Measurements from ENCODE around the gene AGRN.

AGRN gene

DNA sequence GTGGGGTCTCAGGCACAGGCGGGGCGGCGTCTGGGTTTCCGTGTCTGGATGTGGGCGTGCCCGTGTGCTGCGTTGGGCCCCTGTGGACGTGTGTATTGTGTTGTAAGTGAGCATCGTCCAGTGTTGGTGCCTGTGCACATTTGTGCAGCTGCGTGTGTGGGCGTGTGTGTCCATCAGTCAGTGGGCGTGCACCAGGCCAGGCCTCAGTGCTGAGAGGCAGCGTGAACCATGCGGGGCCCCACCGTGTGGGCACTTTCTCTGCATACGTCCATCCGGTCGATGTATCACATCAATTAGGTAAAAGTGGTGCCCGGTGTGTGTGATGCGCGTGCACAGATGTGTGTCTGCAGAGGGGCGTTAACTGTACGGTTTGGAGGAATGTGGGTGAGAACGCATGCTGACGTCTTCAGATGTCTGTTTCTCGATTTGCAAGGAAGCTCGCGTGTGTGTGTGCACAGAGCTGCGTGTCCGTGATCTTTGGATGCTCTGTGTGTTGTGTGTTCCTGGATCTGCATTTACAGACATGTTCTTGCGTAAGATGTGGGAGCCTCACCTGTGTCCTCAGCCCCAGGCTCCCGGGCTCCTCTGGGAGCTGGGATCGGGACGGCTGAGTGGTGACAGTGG, 24.6 kb downstream of the AGRN start:
- Histone ChIP-seq H3K4me3 (ENCODE audit: low read depth in 1 of 2, low read length in 2 of 2) (no peak overlapping the region), H3K9me3 (ENCODE audit: control insufficient read depth in 1 of 2, low read length in 2 of 2) (no peaks in the 10 kb centered on the region), H3K4me1 (ENCODE audit: control insufficient read depth in 1 of 2, insufficient read depth in 2 of 2, low read length in 2 of 2) (peaks cover 0 to 14% of the 10 kb centered on the region in 2 donors), H3K27ac (ENCODE audit: low read length) (no peak overlapping the region), H3K27me3 (ENCODE audit: low read depth, low read length) (no peaks in the 10 kb centered on the region), H3K36me3 (ENCODE audit: control insufficient read depth in 1 of 2, insufficient read depth in 2 of 2, low read length in 2 of 2) (peaks cover 0 to 41% of the 10 kb centered on the region in 2 donors)

DNA sequence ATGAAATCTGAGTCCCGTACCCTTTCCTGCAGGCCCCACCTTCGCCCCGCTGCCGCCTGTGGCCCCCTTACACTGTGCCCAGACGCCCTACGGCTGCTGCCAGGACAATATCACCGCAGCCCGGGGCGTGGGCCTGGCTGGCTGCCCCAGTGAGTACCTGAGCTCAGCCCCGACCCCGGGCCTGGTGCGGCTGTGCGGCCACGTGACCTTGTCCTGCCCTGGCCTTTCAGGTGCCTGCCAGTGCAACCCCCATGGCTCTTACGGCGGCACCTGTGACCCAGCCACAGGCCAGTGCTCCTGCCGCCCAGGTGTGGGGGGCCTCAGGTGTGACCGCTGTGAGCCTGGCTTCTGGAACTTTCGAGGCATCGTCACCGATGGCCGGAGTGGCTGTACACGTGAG, 25.2 kb downstream of the AGRN start:
- Histone ChIP-seq H3K4me1 (ENCODE audit: control insufficient read depth in 1 of 2, insufficient read depth in 2 of 2, low read length in 2 of 2) (peaks cover 0 to 8% of the 10 kb centered on the region in 2 donors), H3K9me3 (ENCODE audit: control insufficient read depth in 1 of 2, low read length in 2 of 2) (no peaks in the 10 kb centered on the region), H3K27ac (ENCODE audit: low read length) (no peak overlapping the region), H3K4me3 (ENCODE audit: low read depth in 1 of 2, low read length in 2 of 2) (no peak overlapping the region), H3K27me3 (ENCODE audit: low read depth, low read length) (no peaks in the 10 kb centered on the region), H3K36me3 (ENCODE audit: control insufficient read depth in 1 of 2, insufficient read depth in 2 of 2, low read length in 2 of 2) (peaks cover 0 to 41% of the 10 kb centered on the region in 2 donors)

DNA sequence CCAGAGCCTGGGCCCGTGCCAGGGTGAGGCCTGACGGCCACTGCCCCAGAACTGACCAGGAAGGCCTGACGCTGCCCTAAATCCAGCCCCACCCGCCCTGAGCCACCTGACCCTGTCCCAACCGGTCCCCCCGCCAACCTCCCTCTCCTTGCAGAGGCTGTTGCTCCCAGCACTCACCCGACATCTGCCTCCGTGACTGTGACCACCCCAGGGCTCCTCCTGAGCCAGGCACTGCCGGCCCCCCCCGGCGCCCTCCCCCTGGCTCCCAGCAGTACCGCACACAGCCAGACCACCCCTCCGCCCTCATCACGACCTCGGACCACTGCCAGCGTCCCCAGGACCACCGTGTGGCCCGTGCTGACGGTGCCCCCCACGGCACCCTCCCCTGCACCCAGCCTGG, 26.3 kb downstream of the AGRN start:
- Histone ChIP-seq H3K4me1 (ENCODE audit: control insufficient read depth in 1 of 2, insufficient read depth in 2 of 2, low read length in 2 of 2) (peaks cover 0 to under 1% of the 10 kb centered on the region in 2 donors), H3K36me3 (ENCODE audit: control insufficient read depth in 1 of 2, insufficient read depth in 2 of 2, low read length in 2 of 2) (peaks cover 0 to 48% of the 10 kb centered on the region in 2 donors), H3K9me3 (ENCODE audit: control insufficient read depth in 1 of 2, low read length in 2 of 2) (no peaks in the 10 kb centered on the region), H3K4me3 (ENCODE audit: low read depth in 1 of 2, low read length in 2 of 2) (no peak overlapping the region), H3K27me3 (ENCODE audit: low read depth, low read length) (no peaks in the 10 kb centered on the region), H3K27ac (ENCODE audit: low read length) (no peak overlapping the region)

DNA sequence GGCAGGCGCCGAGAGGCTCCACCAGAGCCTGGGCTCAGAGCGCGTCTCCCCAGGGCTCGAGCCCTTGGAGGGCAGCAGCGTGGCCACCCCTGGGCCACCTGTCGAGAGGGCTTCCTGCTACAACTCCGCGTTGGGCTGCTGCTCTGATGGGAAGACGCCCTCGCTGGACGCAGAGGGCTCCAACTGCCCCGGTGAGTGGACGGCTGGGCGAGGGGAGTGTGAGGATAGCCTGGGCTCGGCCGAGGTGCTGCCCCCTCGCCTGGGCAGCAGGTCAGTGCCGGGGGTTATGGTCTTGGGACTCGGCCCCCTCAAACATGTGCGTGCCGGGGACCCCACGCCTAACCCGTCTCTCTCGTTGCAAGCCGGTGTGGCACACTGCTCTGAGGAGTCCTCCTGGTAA, 26.8 kb downstream of the AGRN start:
- Histone ChIP-seq H3K4me1 (ENCODE audit: control insufficient read depth in 1 of 2, insufficient read depth in 2 of 2, low read length in 2 of 2) (no peaks in the 10 kb centered on the region), H3K27me3 (ENCODE audit: low read depth, low read length) (no peaks in the 10 kb centered on the region), H3K36me3 (ENCODE audit: control insufficient read depth in 1 of 2, insufficient read depth in 2 of 2, low read length in 2 of 2) (peaks cover 0 to 54% of the 10 kb centered on the region in 2 donors), H3K9me3 (ENCODE audit: control insufficient read depth in 1 of 2, low read length in 2 of 2) (no peaks in the 10 kb centered on the region), H3K27ac (ENCODE audit: low read length) (no peak overlapping the region), H3K4me3 (ENCODE audit: low read depth in 1 of 2, low read length in 2 of 2) (no peak overlapping the region)

DNA sequence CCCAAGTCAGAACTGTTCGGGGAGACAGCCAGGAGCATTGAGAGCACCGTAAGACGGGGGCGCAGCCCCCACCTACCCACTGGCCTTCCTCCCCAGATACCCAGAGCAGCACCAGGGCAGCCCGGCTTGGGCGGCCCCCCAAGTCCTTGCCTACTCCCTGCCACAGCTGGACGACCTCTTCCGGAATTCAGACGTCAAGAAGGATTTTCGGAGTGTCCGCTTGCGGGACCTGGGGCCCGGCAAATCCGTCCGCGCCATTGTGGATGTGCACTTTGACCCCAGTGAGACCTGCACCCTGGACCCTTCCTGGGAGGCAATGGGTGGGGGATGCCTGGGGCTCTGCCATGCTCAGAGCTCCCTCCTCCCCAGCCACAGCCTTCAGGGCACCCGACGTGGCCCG, 27.5 kb downstream of the AGRN start:
- H3K27ac ChIP-seq (ENCODE audit: low read length), result no peak overlapping the region
- H3K4me3 ChIP-seq (ENCODE audit: low read depth in 1 of 2, low read length in 2 of 2), result no peak overlapping the region
- no peaks in the 10 kb centered on the region for H3K9me3 ChIP-seq (ENCODE audit: control insufficient read depth in 1 of 2, low read length in 2 of 2)
- peaks cover 0 to 58% of the 10 kb centered on the region in 2 donors for H3K36me3 ChIP-seq (ENCODE audit: control insufficient read depth in 1 of 2, insufficient read depth in 2 of 2, low read length in 2 of 2)
- no peaks in the 10 kb centered on the region for H3K4me1 ChIP-seq (ENCODE audit: control insufficient read depth in 1 of 2, insufficient read depth in 2 of 2, low read length in 2 of 2)
- no peaks in the 10 kb centered on the region for H3K27me3 ChIP-seq (ENCODE audit: low read depth, low read length)

DNA sequence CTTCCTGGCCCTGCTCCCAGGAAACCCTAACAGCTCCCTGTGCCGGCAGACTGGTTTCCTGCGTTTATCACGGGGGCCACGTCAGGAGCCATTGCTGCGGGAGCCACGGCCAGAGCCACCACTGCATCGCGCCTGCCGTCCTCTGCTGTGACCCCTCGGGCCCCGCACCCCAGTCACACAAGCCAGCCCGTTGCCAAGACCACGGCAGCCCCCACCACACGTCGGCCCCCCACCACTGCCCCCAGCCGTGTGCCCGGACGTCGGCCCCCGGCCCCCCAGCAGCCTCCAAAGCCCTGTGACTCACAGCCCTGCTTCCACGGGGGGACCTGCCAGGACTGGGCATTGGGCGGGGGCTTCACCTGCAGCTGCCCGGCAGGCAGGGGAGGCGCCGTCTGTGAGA, 28.0 kb downstream of the AGRN start:
- no peaks in the 10 kb centered on the region for H3K9me3 ChIP-seq (ENCODE audit: control insufficient read depth in 1 of 2, low read length in 2 of 2)
- no peaks in the 10 kb centered on the region for H3K27me3 ChIP-seq (ENCODE audit: low read depth, low read length)
- H3K4me3 ChIP-seq (ENCODE audit: low read depth in 1 of 2, low read length in 2 of 2), result no peak overlapping the region
- H3K27ac ChIP-seq (ENCODE audit: low read length), result no peak overlapping the region
- no peaks in the 10 kb centered on the region for H3K4me1 ChIP-seq (ENCODE audit: control insufficient read depth in 1 of 2, insufficient read depth in 2 of 2, low read length in 2 of 2)
- peaks cover 0 to 59% of the 10 kb centered on the region in 2 donors for H3K36me3 ChIP-seq (ENCODE audit: control insufficient read depth in 1 of 2, insufficient read depth in 2 of 2, low read length in 2 of 2)

DNA sequence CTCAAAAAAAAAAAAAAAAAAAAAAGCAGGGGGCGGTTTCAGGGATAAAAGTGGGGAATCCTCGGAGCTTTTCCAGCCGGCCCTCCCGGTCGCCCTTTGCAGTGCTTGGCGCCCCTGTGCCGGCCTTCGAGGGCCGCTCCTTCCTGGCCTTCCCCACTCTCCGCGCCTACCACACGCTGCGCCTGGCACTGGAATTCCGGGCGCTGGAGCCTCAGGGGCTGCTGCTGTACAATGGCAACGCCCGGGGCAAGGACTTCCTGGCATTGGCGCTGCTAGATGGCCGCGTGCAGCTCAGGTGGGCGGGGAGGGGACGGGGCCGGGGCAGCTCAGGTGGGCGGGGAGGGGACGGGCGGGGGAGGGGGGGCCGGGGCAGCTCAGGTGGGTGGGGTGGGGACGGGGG, 28.8 kb downstream of the AGRN start:
- Histone ChIP-seq H3K27me3 (ENCODE audit: low read depth, low read length) (no peaks in the 10 kb centered on the region), H3K27ac (ENCODE audit: low read length) (no peak overlapping the region), H3K9me3 (ENCODE audit: control insufficient read depth in 1 of 2, low read length in 2 of 2) (no peaks in the 10 kb centered on the region), H3K4me1 (ENCODE audit: control insufficient read depth in 1 of 2, insufficient read depth in 2 of 2, low read length in 2 of 2) (no peaks in the 10 kb centered on the region), H3K4me3 (ENCODE audit: low read depth in 1 of 2, low read length in 2 of 2) (no peak overlapping the region), H3K36me3 (ENCODE audit: control insufficient read depth in 1 of 2, insufficient read depth in 2 of 2, low read length in 2 of 2) (peaks cover 0 to 62% of the 10 kb centered on the region in 2 donors)

DNA sequence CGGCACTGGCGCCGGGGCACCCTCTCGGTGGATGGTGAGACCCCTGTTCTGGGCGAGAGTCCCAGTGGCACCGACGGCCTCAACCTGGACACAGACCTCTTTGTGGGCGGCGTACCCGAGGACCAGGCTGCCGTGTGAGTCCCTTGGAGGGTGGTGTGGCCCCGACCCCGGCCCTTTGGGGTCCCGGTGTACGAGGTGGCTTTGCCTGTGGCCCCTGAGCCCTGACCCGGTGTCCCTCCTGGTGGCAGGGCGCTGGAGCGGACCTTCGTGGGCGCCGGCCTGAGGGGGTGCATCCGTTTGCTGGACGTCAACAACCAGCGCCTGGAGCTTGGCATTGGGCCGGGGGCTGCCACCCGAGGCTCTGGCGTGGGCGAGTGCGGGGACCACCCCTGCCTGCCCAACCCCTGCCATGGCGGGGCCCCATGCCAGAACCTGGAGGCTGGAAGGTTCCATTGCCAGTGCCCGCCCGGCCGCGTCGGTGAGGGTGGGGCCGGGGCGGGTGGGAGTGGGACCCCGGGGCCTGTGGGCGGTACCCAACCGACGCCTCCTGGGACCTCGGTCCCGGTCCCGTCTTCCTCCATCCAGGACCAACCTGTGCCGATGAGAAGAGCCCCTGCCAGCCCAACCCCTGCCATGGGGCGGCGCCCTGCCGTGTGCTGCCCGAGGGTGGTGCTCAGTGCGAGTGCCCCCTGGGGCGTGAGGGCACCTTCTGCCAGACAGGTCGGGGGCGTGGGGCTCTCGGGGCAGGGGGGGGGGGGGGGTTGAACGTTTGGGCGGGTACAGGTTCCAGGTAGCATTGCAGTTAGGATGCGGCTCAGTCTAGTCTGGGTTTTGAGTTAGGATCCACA, 29.6 kb downstream of the AGRN start:
- peaks cover 0 to 62% of the 10 kb centered on the region in 2 donors for H3K36me3 ChIP-seq (ENCODE audit: control insufficient read depth in 1 of 2, insufficient read depth in 2 of 2, low read length in 2 of 2)
- no peak overlapping the region for H3K4me3 ChIP-seq (ENCODE audit: low read depth in 1 of 2, low read length in 2 of 2)
- no peaks in the 10 kb centered on the region for H3K27me3 ChIP-seq (ENCODE audit: low read depth, low read length)
- H3K9me3 ChIP-seq (ENCODE audit: control insufficient read depth in 1 of 2, low read length in 2 of 2), result no peaks in the 10 kb centered on the region
- H3K27ac ChIP-seq (ENCODE audit: low read length), result no peak overlapping the region
- H3K4me1 ChIP-seq (ENCODE audit: control insufficient read depth in 1 of 2, insufficient read depth in 2 of 2, low read length in 2 of 2), result no peaks in the 10 kb centered on the region

DNA sequence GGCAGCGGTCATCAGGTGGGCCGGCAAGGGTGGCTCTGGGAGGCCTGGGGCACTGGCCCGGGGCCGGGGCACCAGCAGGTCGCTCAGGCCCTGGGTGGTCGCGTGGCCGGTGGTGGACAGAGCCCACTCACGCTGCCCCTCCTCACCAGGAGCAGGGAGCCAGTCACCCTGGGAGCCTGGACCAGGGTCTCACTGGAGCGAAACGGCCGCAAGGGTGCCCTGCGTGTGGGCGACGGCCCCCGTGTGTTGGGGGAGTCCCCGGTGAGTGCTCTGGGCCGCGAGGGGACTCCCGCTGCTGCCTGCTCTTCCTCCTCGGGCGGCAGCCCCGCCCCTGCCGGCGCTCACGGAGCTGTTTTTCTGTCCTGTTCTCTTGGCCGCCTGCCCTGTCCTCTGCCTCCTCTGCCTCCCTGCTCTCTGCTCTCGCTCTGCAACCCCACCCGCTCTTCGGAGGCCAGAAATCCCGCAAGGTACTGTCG, 30.7 kb downstream of the AGRN start:
- Histone ChIP-seq H3K27me3 (ENCODE audit: low read depth, low read length) (no peaks in the 10 kb centered on the region), H3K4me3 (ENCODE audit: low read depth in 1 of 2, low read length in 2 of 2) (no peak overlapping the region), H3K36me3 (ENCODE audit: control insufficient read depth in 1 of 2, insufficient read depth in 2 of 2, low read length in 2 of 2) (peaks cover 0 to 62% of the 10 kb centered on the region in 2 donors), H3K27ac (ENCODE audit: low read length) (no peak overlapping the region), H3K4me1 (ENCODE audit: control insufficient read depth in 1 of 2, insufficient read depth in 2 of 2, low read length in 2 of 2) (no peaks in the 10 kb centered on the region), H3K9me3 (ENCODE audit: control insufficient read depth in 1 of 2, low read length in 2 of 2) (no peaks in the 10 kb centered on the region)

DNA sequence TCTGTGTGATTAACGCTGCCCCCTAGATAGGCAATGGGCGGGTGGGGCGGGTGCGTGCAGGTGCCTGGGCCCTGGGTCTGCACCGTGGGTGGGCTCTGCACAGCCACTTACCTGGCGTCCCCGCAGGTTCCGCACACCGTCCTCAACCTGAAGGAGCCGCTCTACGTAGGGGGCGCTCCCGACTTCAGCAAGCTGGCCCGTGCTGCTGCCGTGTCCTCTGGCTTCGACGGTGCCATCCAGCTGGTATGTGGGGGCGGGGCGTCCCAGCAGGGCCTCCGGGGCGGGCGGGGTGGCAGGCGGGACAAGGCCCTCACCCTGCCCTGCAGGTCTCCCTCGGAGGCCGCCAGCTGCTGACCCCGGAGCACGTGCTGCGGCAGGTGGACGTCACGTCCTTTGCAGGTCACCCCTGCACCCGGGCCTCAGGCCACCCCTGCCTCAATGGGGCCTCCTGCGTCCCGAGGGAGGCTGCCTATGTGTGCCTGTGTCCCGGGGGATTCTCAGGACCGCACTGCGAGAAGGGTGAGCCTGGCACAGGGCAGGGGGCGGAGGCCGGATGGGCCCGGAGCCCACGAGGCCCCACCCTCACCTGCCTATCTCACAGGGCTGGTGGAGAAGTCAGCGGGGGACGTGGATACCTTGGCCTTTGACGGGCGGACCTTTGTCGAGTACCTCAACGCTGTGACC, 31.3 kb downstream of the AGRN start:
- H3K27ac ChIP-seq (ENCODE audit: low read length), result no peak overlapping the region
- H3K9me3 ChIP-seq (ENCODE audit: control insufficient read depth in 1 of 2, low read length in 2 of 2), result no peaks in the 10 kb centered on the region
- no peak overlapping the region for H3K4me3 ChIP-seq (ENCODE audit: low read depth in 1 of 2, low read length in 2 of 2)
- H3K4me1 ChIP-seq (ENCODE audit: control insufficient read depth in 1 of 2, insufficient read depth in 2 of 2, low read length in 2 of 2), result no peaks in the 10 kb centered on the region
- H3K36me3 ChIP-seq (ENCODE audit: control insufficient read depth in 1 of 2, insufficient read depth in 2 of 2, low read length in 2 of 2), result peaks cover 0 to 56% of the 10 kb centered on the region in 2 donors
- no peaks in the 10 kb centered on the region for H3K27me3 ChIP-seq (ENCODE audit: low read depth, low read length)
